ENCODE results near the gene HGS. TPM values are rescaled to one million over a fixed set of nuclear protein-coding genes. Genes with fewer than 3 reads are reported as not detected.
A peak's percentile ranks its signal among the peaks of the same experiment; 100 is the strongest.

HGS gene
- polyA plus RNA-seq, 3 donors = 19.3 to 200 (median 28.0) TPM

- TF ChIP-seq, protein P1, sequence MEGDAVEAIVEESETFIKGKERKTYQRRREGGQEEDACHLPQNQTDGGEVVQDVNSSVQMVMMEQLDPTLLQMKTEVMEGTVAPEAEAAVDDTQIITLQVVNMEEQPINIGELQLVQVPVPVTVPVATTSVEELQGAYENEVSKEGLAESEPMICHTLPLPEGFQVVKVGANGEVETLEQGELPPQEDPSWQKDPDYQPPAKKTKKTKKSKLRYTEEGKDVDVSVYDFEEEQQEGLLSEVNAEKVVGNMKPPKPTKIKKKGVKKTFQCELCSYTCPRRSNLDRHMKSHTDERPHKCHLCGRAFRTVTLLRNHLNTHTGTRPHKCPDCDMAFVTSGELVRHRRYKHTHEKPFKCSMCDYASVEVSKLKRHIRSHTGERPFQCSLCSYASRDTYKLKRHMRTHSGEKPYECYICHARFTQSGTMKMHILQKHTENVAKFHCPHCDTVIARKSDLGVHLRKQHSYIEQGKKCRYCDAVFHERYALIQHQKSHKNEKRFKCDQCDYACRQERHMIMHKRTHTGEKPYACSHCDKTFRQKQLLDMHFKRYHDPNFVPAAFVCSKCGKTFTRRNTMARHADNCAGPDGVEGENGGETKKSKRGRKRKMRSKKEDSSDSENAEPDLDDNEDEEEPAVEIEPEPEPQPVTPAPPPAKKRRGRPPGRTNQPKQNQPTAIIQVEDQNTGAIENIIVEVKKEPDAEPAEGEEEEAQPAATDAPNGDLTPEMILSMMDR (IDR thresholded peaks at IDR 0.05) = no peak
- H3K36me3 ChIP-seq (replicated peaks in 1 of 2; ENCODE audit: control insufficient read depth in 1 of 2, insufficient read depth in 2 of 2, low read length in 2 of 2) = peaks cover 55 to 58% of the 10 kb centered on the region in 2 donors
Measured at GRCh38 chr17:81685108-81685507, 1.3 kb downstream of the HGS start.

GRCh38 chr17:81686614-81687013, 2.8 kb downstream of the HGS start:
- peaks cover 22 to 25% of the 10 kb centered on the region in 2 donors for H3K4me1 ChIP-seq (ENCODE audit: control insufficient read depth in 1 of 2, insufficient read depth in 2 of 2, low read length in 2 of 2)
- peak overlapping the region in 1 of 7 donors; percentile 42 for H3K27ac Mint-ChIP-seq
- peaks cover 64% of the 10 kb centered on the region in 2 donors for H3K36me3 ChIP-seq (replicated peaks in 1 of 2; ENCODE audit: control insufficient read depth in 1 of 2, insufficient read depth in 2 of 2, low read length in 2 of 2)
- no peak overlapping the region for H3K4me2 ChIP-seq (replicated peaks; ENCODE audit: extremely low read depth, low read length, poor library complexity, severe bottlenecking)
- H3K36me3 Mint-ChIP-seq = peaks cover 54 to 68% of the 10 kb centered on the region in 2 donors
- peaks cover 0 to 1% (median 0%) of the 10 kb centered on the region in 3 donors for H3K27me3 Mint-ChIP-seq (ENCODE audit: low read depth in 3 of 3)
- H3K79me2 ChIP-seq (ENCODE audit: insufficient read depth, low read length) = peaks cover 86% of the 10 kb centered on the region
- no peak overlapping the region for H2AFZ ChIP-seq (ENCODE audit: insufficient read depth, low read depth, low read length, poor library complexity, severe bottlenecking)
- no peaks in the 10 kb centered on the region for H3K27me3 ChIP-seq (ENCODE audit: control insufficient read depth in 2 of 2, insufficient read depth in 2 of 2, low read length in 2 of 2)
- no peaks in the 10 kb centered on the region for H3K9me3 ChIP-seq (replicated peaks in 1 of 2; ENCODE audit: control insufficient read depth in 1 of 2, insufficient read depth in 1 of 2, low read length in 2 of 2)
- DNase-seq = no peak
- no peak overlapping the region for H3K9ac ChIP-seq (ENCODE audit: insufficient read depth, low read length, poor library complexity, severe bottlenecking)
- no peak overlapping the region for H3K27ac ChIP-seq (ENCODE audit: low read depth in 1 of 2, low read length in 2 of 2)
- peaks cover 77% of the 10 kb centered on the region for H4K20me1 ChIP-seq (ENCODE audit: insufficient read depth, low read length)
- TF ChIP-seq, protein P1 (IDR thresholded peaks at IDR 0.05) = no peak
- intact Hi-C loops (cut with micrococcal nuclease) = no loop called here
- 98% methylated on average over 19 of the region's 20 CpGs for WGBS (ENCODE audit: insufficient coverage)
- H3K4me3 Mint-ChIP-seq = no peak overlapping the region
- no peaks in the 10 kb centered on the region for H3K9me3 Mint-ChIP-seq
- H3K4me3 ChIP-seq (replicated peaks in 1 of 3; ENCODE audit: low read depth in 2 of 3, low read length in 3 of 3) = no peak overlapping the region
- peaks cover 25% of the 10 kb centered on the region for H3K4me1 Mint-ChIP-seq

More at GRCh38 chr17:81685108-81685507, 1.3 kb downstream of the HGS start:
- no peaks in the 10 kb centered on the region for H3K9me3 Mint-ChIP-seq
- peaks cover 22 to 25% of the 10 kb centered on the region in 2 donors for H3K4me1 ChIP-seq (ENCODE audit: control insufficient read depth in 1 of 2, insufficient read depth in 2 of 2, low read length in 2 of 2)
- H3K27me3 ChIP-seq (ENCODE audit: control insufficient read depth in 2 of 2, insufficient read depth in 2 of 2, low read length in 2 of 2) = no peaks in the 10 kb centered on the region
- peaks cover 25% of the 10 kb centered on the region for H3K4me1 Mint-ChIP-seq
- H2AFZ ChIP-seq (ENCODE audit: insufficient read depth, low read depth, low read length, poor library complexity, severe bottlenecking) = no peak overlapping the region
- H3K4me3 Mint-ChIP-seq = peak overlapping the region; percentile 87 to 92
- peak overlapping the region; percentile 98 for H3K9ac ChIP-seq (ENCODE audit: insufficient read depth, low read length, poor library complexity, severe bottlenecking)
- H3K27ac ChIP-seq (ENCODE audit: low read depth in 1 of 2, low read length in 2 of 2) = peak overlapping the region; percentile 51 to 94
- intact Hi-C loops (cut with micrococcal nuclease) = no loop called here
- DNase-seq = peak in 1 of 3 donors; percentile 34
- H3K4me2 ChIP-seq (replicated peaks; ENCODE audit: extremely low read depth, low read length, poor library complexity, severe bottlenecking) = peak overlapping the region; percentile 93
- peak overlapping the region in 2 of 3 experiments; percentile 97 to 99 for H3K4me3 ChIP-seq (replicated peaks in 1 of 3; ENCODE audit: low read depth in 2 of 3, low read length in 3 of 3)
- H4K20me1 ChIP-seq (ENCODE audit: insufficient read depth, low read length) = peaks cover 62% of the 10 kb centered on the region
- WGBS (ENCODE audit: insufficient coverage) = 92% methylated on average over 12 of the region's 12 CpGs
- peak overlapping the region; percentile 60 to 98 (median 93) for H3K27ac Mint-ChIP-seq
- H3K79me2 ChIP-seq (ENCODE audit: insufficient read depth, low read length) = peaks cover 86% of the 10 kb centered on the region
- H3K27me3 Mint-ChIP-seq (ENCODE audit: low read depth in 3 of 3) = peaks cover 0 to 1% (median 0%) of the 10 kb centered on the region in 3 donors
- peaks cover 44 to 62% of the 10 kb centered on the region in 2 donors for H3K36me3 Mint-ChIP-seq
- no peaks in the 10 kb centered on the region for H3K9me3 ChIP-seq (replicated peaks in 1 of 2; ENCODE audit: control insufficient read depth in 1 of 2, insufficient read depth in 1 of 2, low read length in 2 of 2)
